Activated CD4-positive, alpha-beta T cell treated with anti-CD3 and anti-CD28 coated beads, Interleukin-2, amount 50 U/mL, for 24 hours (primary cell): ENCODE data around the gene TSPAN9.

Experiments used
- DNase-seq, 2 donors: peaks; one replicate each; pipeline ENCODE4 v3.0.0-alpha.2; 2020; ENCODE audit warnings: low read depth in 1 of 2, low spot score in 1 of 2

The TSPAN9 gene

GRCh38 chr12:3308609-3309008 lies 231.4 kb downstream of the TSPAN9 start:
- DNase-seq = no peak

GRCh38 chr12:3309805-3310204 lies 232.6 kb downstream of the TSPAN9 start:
- no peak for DNase-seq

GRCh38 chr12:3310271-3311026 lies 233.3 kb downstream of the TSPAN9 start:
- DNase-seq = no peak

- DNase-seq = no peak
These were observed 233.8 kb downstream of the TSPAN9 start for GRCh38 chr12:3311027-3311402.

- no peak for DNase-seq
These were observed 234.4 kb downstream of the TSPAN9 start for GRCh38 chr12:3311491-3312103.

GRCh38 chr12:3313066-3313465 lies 235.9 kb downstream of the TSPAN9 start:
- DNase-seq = no peak

- DNase-seq = no peak
These were observed 236.8 kb downstream of the TSPAN9 start for GRCh38 chr12:3313675-3314663.

- no peak for DNase-seq
These were observed 238.1 kb downstream of the TSPAN9 start for GRCh38 chr12:3315201-3315661.

- DNase-seq = no peak
These were observed 239.7 kb downstream of the TSPAN9 start for GRCh38 chr12:3316776-3317480.

- DNase-seq = no peak
These were observed 240.3 kb downstream of the TSPAN9 start for GRCh38 chr12:3317481-3317815.

- DNase-seq = no peak
These were observed 240.8 kb downstream of the TSPAN9 start for GRCh38 chr12:3317841-3318501.

GRCh38 chr12:3319723-3320492 lies 242.7 kb downstream of the TSPAN9 start:
- no peak for DNase-seq

- no peak for DNase-seq
These were observed 243.8 kb downstream of the TSPAN9 start for GRCh38 chr12:3320881-3321509.

GRCh38 chr12:3321881-3322280 lies 244.7 kb downstream of the TSPAN9 start:
- no peak for DNase-seq

- DNase-seq = no peak
These were observed 246.0 kb downstream of the TSPAN9 start for GRCh38 chr12:3323002-3323685.

- no peak for DNase-seq
These were observed 248.6 kb downstream of the TSPAN9 start for GRCh38 chr12:3325736-3326135.

GRCh38 chr12:3326156-3326849 lies 249.1 kb downstream of the TSPAN9 start:
- no peak for DNase-seq
